ENCODE results near the gene HIVEP3. TPM values are rescaled to one million over a fixed set of nuclear protein-coding genes. Genes with fewer than 3 reads are reported as not detected.

The HIVEP3 gene
- total and polyA plus RNA-seq, 2 of the 13 experiments (the other 11 are each of a cell fraction or from before 2014, with no cell fraction given): 0.05 TPM; not detected in 1

GRCh38 chr1:41853907-41854306 is 64.8 kb downstream of the HIVEP3 start (continued):
- TF ChIP-seq RXRB (CRISPR knock-in tag; IDR thresholded peaks at IDR 0.05; ENCODE audit: borderline replicate concordance) (no peak), ZNF850 (CRISPR knock-in tag; conservative IDR thresholded peaks at IDR 0.05) (no peak), FOXA1 (IDR thresholded peaks at IDR 0.05) (no peak), FOXA1 (CRISPR knock-in tag; IDR thresholded peaks at IDR 0.05) (no peak), NFIC (IDR thresholded peaks at IDR 0.05; ENCODE audit: low read length) (no peak), ZEB1 (IDR thresholded peaks at IDR 0.05; ENCODE audit: insufficient replicate concordance, low read depth) (no peak)
- TF ChIP-seq, protein P1, sequence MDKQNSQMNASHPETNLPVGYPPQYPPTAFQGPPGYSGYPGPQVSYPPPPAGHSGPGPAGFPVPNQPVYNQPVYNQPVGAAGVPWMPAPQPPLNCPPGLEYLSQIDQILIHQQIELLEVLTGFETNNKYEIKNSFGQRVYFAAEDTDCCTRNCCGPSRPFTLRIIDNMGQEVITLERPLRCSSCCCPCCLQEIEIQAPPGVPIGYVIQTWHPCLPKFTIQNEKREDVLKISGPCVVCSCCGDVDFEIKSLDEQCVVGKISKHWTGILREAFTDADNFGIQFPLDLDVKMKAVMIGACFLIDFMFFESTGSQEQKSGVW (CRISPR knock-in tag; IDR thresholded peaks at IDR 0.05; ENCODE audit: borderline replicate concordance): no peak
- TF ChIP-seq, protein P2, sequence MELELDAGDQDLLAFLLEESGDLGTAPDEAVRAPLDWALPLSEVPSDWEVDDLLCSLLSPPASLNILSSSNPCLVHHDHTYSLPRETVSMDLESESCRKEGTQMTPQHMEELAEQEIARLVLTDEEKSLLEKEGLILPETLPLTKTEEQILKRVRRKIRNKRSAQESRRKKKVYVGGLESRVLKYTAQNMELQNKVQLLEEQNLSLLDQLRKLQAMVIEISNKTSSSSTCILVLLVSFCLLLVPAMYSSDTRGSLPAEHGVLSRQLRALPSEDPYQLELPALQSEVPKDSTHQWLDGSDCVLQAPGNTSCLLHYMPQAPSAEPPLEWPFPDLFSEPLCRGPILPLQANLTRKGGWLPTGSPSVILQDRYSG (CRISPR knock-in tag; IDR thresholded peaks at IDR 0.05): no peak
- TF ChIP-seq, protein P3, sequence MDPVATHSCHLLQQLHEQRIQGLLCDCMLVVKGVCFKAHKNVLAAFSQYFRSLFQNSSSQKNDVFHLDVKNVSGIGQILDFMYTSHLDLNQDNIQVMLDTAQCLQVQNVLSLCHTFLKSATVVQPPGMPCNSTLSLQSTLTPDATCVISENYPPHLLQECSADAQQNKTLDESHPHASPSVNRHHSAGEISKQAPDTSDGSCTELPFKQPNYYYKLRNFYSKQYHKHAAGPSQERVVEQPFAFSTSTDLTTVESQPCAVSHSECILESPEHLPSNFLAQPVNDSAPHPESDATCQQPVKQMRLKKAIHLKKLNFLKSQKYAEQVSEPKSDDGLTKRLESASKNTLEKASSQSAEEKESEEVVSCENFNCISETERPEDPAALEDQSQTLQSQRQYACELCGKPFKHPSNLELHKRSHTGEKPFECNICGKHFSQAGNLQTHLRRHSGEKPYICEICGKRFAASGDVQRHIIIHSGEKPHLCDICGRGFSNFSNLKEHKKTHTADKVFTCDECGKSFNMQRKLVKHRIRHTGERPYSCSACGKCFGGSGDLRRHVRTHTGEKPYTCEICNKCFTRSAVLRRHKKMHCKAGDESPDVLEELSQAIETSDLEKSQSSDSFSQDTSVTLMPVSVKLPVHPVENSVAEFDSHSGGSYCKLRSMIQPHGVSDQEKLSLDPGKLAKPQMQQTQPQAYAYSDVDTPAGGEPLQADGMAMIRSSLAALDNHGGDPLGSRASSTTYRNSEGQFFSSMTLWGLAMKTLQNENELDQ (CRISPR knock-in tag; IDR thresholded peaks at IDR 0.05; ENCODE audit: borderline replicate concordance): no peak

- no peaks in the 10 kb centered on the region for H3K4me1 ChIP-seq (ENCODE audit: insufficient read depth, low read length)
- H3K9me3 ChIP-seq (ENCODE audit: low read length): no peaks in the 10 kb centered on the region
- no peaks in the 10 kb centered on the region for H3K36me3 ChIP-seq (replicated peaks in 1 of 2; ENCODE audit: control insufficient read depth in 1 of 2, insufficient read depth in 2 of 2, low read length in 2 of 2)
- no peak overlapping the region for H3K9ac ChIP-seq (ENCODE audit: insufficient read depth, low read depth, low read length)
- no peak overlapping the region for H3K4me3 ChIP-seq (replicated peaks in 1 of 3; ENCODE audit: insufficient read depth in 1 of 3, low read depth in 2 of 3, low read length in 3 of 3)
- H3K27me3 ChIP-seq (ENCODE audit: control insufficient read depth in 1 of 2, insufficient read depth in 2 of 2, low read length in 2 of 2): peaks cover 4 to 13% of the 10 kb centered on the region in 2 experiments; a peak in 4 of 5 replicates
- 10% methylated on average over 6 of the region's 7 CpGs for WGBS (ENCODE audit: low lambda C conversion rate)
- BruUV-seq (replicated peaks): no TSS peak
- intact Hi-C loops (cut with micrococcal nuclease; ENCODE audit: unreplicated experiment) (no loop called here), in situ Hi-C loops (cut with HindIII; ENCODE audit: extremely low pct_ligation_motif_present, low pct_unique_long_range_greater_than_20kb) (no loop called here)
- ChIA-PET CTCF (ENCODE audit: low intra/inter-chr PET ratio, low total read pairs) (no interaction called here), POLR2A (no interaction called here)
- H2AFZ ChIP-seq (ENCODE audit: low read length): no peak overlapping the region
- H3K79me2 ChIP-seq (ENCODE audit: insufficient read depth, low read length): no peaks in the 10 kb centered on the region
- no peak overlapping the region for H3K27ac ChIP-seq (ENCODE audit: extremely low read length, insufficient read depth, low read length)
- H4K20me1 ChIP-seq (ENCODE audit: insufficient read depth, low read length): no peaks in the 10 kb centered on the region
- ATAC-seq (no peak), FAIRE-seq (no peak), DNase-seq (ENCODE audit: low spot score) (no peak)
- H3K4me2 ChIP-seq (ENCODE audit: low read depth, low read length): no peak overlapping the region
- TF ChIP-seq ZNF180 (CRISPR knock-in tag; IDR thresholded peaks at IDR 0.05; ENCODE audit: borderline replicate concordance, low read depth) (no peak), ZNF660 (CRISPR knock-in tag; IDR thresholded peaks at IDR 0.05; ENCODE audit: borderline replicate concordance, low read depth) (no peak), MZF1 (CRISPR knock-in tag; IDR thresholded peaks at IDR 0.05; ENCODE audit: borderline replicate concordance) (no peak), PHF21A (CRISPR knock-in tag; IDR thresholded peaks at IDR 0.05) (no peak), CCAR2 (optimal IDR thresholded peaks at IDR 0.05; ENCODE audit: low read depth, low read length) (no peak), MXI1 (IDR thresholded peaks at IDR 0.05; ENCODE audit: borderline replicate concordance, low read depth, low read length) (no peak), ZXDC (CRISPR knock-in tag; IDR thresholded peaks at IDR 0.05) (no peak), MTA1 (CRISPR knock-in tag; IDR thresholded peaks at IDR 0.05; ENCODE audit: borderline replicate concordance) (no peak)
Observed at GRCh38 chr1:41852091-41852490, 66.6 kb downstream of the HIVEP3 start.

All from HepG2 (cell line).